ENCODE results near the gene MIS12. TPM values are rescaled to one million over a fixed set of nuclear protein-coding genes. Genes with fewer than 3 reads are reported as not detected.

Gene MIS12
- total RNA-seq, 4 donors from 2014 or later = 5.6 to 39.2 (median 13.4) TPM

GRCh38 chr17:5513628-5514027 lies 27.3 kb downstream of the MIS12 start:
- H3K4me1 ChIP-seq = no peaks in the 10 kb centered on the region

GRCh38 chr17:5514976-5515375 lies 28.6 kb downstream of the MIS12 start:
- intact Hi-C loops (cut with DNase I; ENCODE audit: low total_unique reads) = no loop called here
- H3K36me3 ChIP-seq = no peaks in the 10 kb centered on the region
- no peak for DNase-seq
- H3K9me3 ChIP-seq = no peaks in the 10 kb centered on the region
- H3K4me1 ChIP-seq = no peaks in the 10 kb centered on the region
- no peaks in the 10 kb centered on the region for H3K27me3 ChIP-seq
- no peak overlapping the region for H3K4me3 ChIP-seq
- no peak overlapping the region for H3K27ac ChIP-seq
- TF ChIP-seq POLR2A (IDR thresholded peaks at IDR 0.05) = no peak
- no peak for TF ChIP-seq CTCF (IDR thresholded peaks at IDR 0.05)

More at GRCh38 chr17:5513628-5514027, 27.3 kb downstream of the MIS12 start:
- intact Hi-C loops (cut with DNase I; ENCODE audit: low total_unique reads) = no loop called here
- Histone ChIP-seq H3K4me3 (no peak overlapping the region), H3K9me3 (no peaks in the 10 kb centered on the region), H3K27ac (no peak overlapping the region), H3K27me3 (no peaks in the 10 kb centered on the region), H3K36me3 (no peaks in the 10 kb centered on the region)
- DNase-seq = no peak
- no peak for TF ChIP-seq CTCF (IDR thresholded peaks at IDR 0.05)
- TF ChIP-seq POLR2A (IDR thresholded peaks at IDR 0.05) = no peak

- no peak for TF ChIP-seq CTCF (IDR thresholded peaks at IDR 0.05)
- TF ChIP-seq POLR2A (IDR thresholded peaks at IDR 0.05) = no peak
- Histone ChIP-seq H3K27ac (peak overlapping the region; percentile 69 to 70), H3K27me3 (no peaks in the 10 kb centered on the region), H3K9me3 (no peaks in the 10 kb centered on the region), H3K4me1 (no peaks in the 10 kb centered on the region), H3K4me3 (no peak overlapping the region), H3K36me3 (no peaks in the 10 kb centered on the region)
- peak in 1 of 2 donors; percentile 49 for DNase-seq
- intact Hi-C loops (cut with DNase I; ENCODE audit: low total_unique reads) = no loop called here
These were observed 29.9 kb downstream of the MIS12 start for GRCh38 chr17:5516060-5516792.

- Histone ChIP-seq H3K36me3 (no peaks in the 10 kb centered on the region), H3K9me3 (no peaks in the 10 kb centered on the region), H3K27ac (no peak overlapping the region), H3K27me3 (no peaks in the 10 kb centered on the region), H3K4me1 (no peaks in the 10 kb centered on the region), H3K4me3 (no peak overlapping the region)
- intact Hi-C loops (cut with DNase I; ENCODE audit: low total_unique reads) = no loop called here
- TF ChIP-seq POLR2A (IDR thresholded peaks at IDR 0.05) (no peak), CTCF (IDR thresholded peaks at IDR 0.05) (no peak)
- DNase-seq = no peak
These were observed 36.1 kb downstream of the MIS12 start for GRCh38 chr17:5522476-5522875.

- Histone ChIP-seq H3K4me3 (no peak overlapping the region), H3K27ac (no peak overlapping the region), H3K36me3 (no peaks in the 10 kb centered on the region), H3K4me1 (no peaks in the 10 kb centered on the region), H3K27me3 (no peaks in the 10 kb centered on the region), H3K9me3 (no peaks in the 10 kb centered on the region)
- DNase-seq = no peak
- TF ChIP-seq CTCF (IDR thresholded peaks at IDR 0.05) = no peak
- TF ChIP-seq POLR2A (IDR thresholded peaks at IDR 0.05) = no peak
- intact Hi-C loops (cut with DNase I; ENCODE audit: low total_unique reads) = no loop called here
These were observed 36.9 kb downstream of the MIS12 start for GRCh38 chr17:5523249-5523648.
